Measurements from ENCODE around the gene ACSM2A. TPM values are rescaled to one million over a fixed set of nuclear protein-coding genes. Genes with fewer than 3 reads are reported as not detected.

ACSM2A gene
- total and polyA plus RNA-seq, 2 of the 4 experiments (the other 2 are of a cell fraction): not detected

GRCh38 chr16:20424129-20424866 is 27.0 kb upstream of the ACSM2A start:
- Histone ChIP-seq H3K14ac (replicated peaks; ENCODE audit: low read depth, low read length) (no peak overlapping the region), H4K8ac (ENCODE audit: low read depth in 2 of 2, low read length in 2 of 2) (no peak overlapping the region), H3K9me1 (ENCODE audit: insufficient read depth, low read length) (no peaks in the 10 kb centered on the region), H3K4me3 (ENCODE audit: insufficient read depth, low read depth, low read length) (no peak overlapping the region), H2AK5ac (ENCODE audit: low read depth, low read length) (no peak overlapping the region), H3K9me3 (ENCODE audit: control insufficient read depth, insufficient read depth, low read length) (0 out of 2 replicates have a peak, but pooled peaks cover 2% of the 10 kb centered on the region), H2BK120ac (ENCODE audit: low read depth, low read length) (no peak overlapping the region), H3K4ac (ENCODE audit: low read depth, low read length) (no peak overlapping the region), H3K4me2 (ENCODE audit: low read depth, low read length) (no peak overlapping the region), H3K79me1 (ENCODE audit: low read depth in 1 of 2, low read length in 2 of 2) (no peaks in the 10 kb centered on the region), H2AK9ac (replicated peaks; ENCODE audit: low read depth, low read length, poor library complexity) (no peak overlapping the region), H4K5ac (ENCODE audit: low read depth, low read length) (no peak overlapping the region), H3K18ac (ENCODE audit: low read depth, low read length) (no peak overlapping the region), H3K4me1 (ENCODE audit: control insufficient read depth, insufficient read depth, low read length) (no peaks in the 10 kb centered on the region), H4K20me1 (ENCODE audit: insufficient read depth, low read length) (no peaks in the 10 kb centered on the region), H2BK5ac (ENCODE audit: low read depth, low read length, poor library complexity, severe bottlenecking) (no peak overlapping the region), H3K23ac (ENCODE audit: low read depth, low read length) (no peak overlapping the region), H3K56ac (ENCODE audit: extremely low read depth, insufficient read depth, low read length) (no peak overlapping the region), H3K27ac (ENCODE audit: insufficient read depth, low read length) (no peak overlapping the region), H2AFZ (replicated peaks; ENCODE audit: low read length, poor library complexity) (no peak overlapping the region), H2BK15ac (ENCODE audit: low read depth, low read length) (no peak overlapping the region), H2BK20ac (ENCODE audit: low read depth, low read length) (no peak overlapping the region), H3K36me3 (ENCODE audit: control insufficient read depth, insufficient read depth, low read length) (no peaks in the 10 kb centered on the region), H4K91ac (ENCODE audit: insufficient read depth, low read depth, low read length) (no peak overlapping the region), H3K9ac (ENCODE audit: low read depth, low read length) (no peak overlapping the region), H3K27me3 (ENCODE audit: control insufficient read depth, insufficient read depth, low read length) (no peaks in the 10 kb centered on the region)
- WGBS, 2 experiments (ENCODE audit: extremely low coverage in 2 of 2, insufficient read length in 1 of 2): no CpG with 5 or more reads among the region's 2 CpGs
- ChIA-PET CTCF (no interaction called here), POLR2A (ENCODE audit: unreplicated experiment) (no interaction called here)
- ATAC-seq (ENCODE audit: low read depth) (no peak), DNase-seq (no peak)
- intact Hi-C loops (cut with micrococcal nuclease) (no loop called here), in situ Hi-C loops (cut with MboI; ENCODE audit: low sequenced_read_pairs) (no loop called here), dilution Hi-C loops (cut with HindIII; ENCODE audit: low sequenced_read_pairs, unreplicated experiment) (no loop called here)
- no TSS peak for BruUV-seq (replicated peaks)
- TF ChIP-seq SMC3 (IDR thresholded peaks at IDR 0.05; ENCODE audit: low read depth, low read length): no peak
- no peak for TF ChIP-seq BHLHE40 (IDR thresholded peaks at IDR 0.05; ENCODE audit: low read depth, low read length)
- no peak for TF ChIP-seq FOS (IDR thresholded peaks at IDR 0.05; ENCODE audit: low read depth, low read length)
- no peak for TF ChIP-seq NFE2L2 (IDR thresholded peaks at IDR 0.05; ENCODE audit: low read depth, low read length)
- no peak for TF ChIP-seq RCOR1 (IDR thresholded peaks at IDR 0.05; ENCODE audit: insufficient replicate concordance, low read length)
- no peak for TF ChIP-seq USF2 (IDR thresholded peaks at IDR 0.05; ENCODE audit: low read depth, low read length)
- TF ChIP-seq CTCF (conservative IDR thresholded peaks at IDR 0.05; ENCODE audit: low read depth, low read length): no peak
